Activated CD4-positive, alpha-beta T cell treated with anti-CD3 and anti-CD28 coated beads, Interleukin-2, amount 50 U/mL, for 48 hours (primary cell): ENCODE measurements around the gene TBCD.
A peak's percentile ranks its signal among the peaks of the same experiment; 100 is the strongest.
"Not testable (repeated sequence)": the region's sequence is repeated elsewhere in the genome, so short reads cannot be mapped to it uniquely, and the experiment has no call there.

Experiments used
- DNase-seq, 2 experiments: peaks; one replicate each; pipeline ENCODE4 v3.0.0-alpha.2; 2020

TBCD gene

GRCh38 chr17:82729479-82730260 lies 22.2 kb upstream of the TBCD start:
- DNase-seq = no peak

GRCh38 chr17:82732118-82732743 lies 19.6 kb upstream of the TBCD start:
- no peak for DNase-seq

GRCh38 chr17:82734987-82735866 lies 16.6 kb upstream of the TBCD start, which contains the start of gene FN3K:
Gene FN3K (plus strand): TSS chr17:82735615. CDS start chr17:82735637, 22 bp downstream.
- DNase-seq = peak; percentile 32 to 33

DNA sequence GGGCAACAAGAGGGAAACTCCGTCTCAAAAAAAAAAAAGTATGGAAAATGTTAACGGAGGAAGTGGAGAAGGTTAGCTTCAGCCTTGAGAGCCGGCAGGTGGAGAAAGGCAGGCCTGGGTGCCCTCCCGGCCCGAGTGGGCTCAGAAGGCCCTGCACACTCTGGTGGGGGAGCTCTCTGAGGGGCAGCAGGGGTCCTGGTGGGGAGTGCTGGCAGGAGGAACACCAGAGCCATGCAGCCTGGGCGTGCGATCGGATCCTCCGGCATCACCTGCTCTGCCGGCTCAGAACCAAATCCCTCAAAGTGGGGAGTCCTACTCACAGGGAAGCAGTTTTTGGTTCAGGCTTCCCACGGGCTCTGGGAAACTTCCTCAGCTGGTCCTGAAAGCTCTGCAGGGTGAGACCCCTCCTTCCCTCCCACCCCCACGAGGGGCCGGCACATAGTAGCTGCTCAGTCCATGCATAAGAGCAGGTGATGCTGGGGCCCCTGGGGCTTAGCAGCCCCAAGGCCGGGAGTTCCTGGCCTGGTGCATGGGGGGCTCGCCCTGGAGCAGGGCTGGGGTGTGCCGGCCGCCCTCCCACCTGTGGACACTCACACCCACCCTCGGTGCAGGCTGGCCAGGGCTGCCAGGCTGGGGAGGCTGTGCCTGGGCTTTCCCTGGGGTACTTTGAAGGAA lies 15.2 kb upstream of the TBCD start:
- DNase-seq = no peak

- no peak for DNase-seq
Measured at GRCh38 chr17:82737967-82738877, 13.6 kb upstream of the TBCD start.

DNA sequence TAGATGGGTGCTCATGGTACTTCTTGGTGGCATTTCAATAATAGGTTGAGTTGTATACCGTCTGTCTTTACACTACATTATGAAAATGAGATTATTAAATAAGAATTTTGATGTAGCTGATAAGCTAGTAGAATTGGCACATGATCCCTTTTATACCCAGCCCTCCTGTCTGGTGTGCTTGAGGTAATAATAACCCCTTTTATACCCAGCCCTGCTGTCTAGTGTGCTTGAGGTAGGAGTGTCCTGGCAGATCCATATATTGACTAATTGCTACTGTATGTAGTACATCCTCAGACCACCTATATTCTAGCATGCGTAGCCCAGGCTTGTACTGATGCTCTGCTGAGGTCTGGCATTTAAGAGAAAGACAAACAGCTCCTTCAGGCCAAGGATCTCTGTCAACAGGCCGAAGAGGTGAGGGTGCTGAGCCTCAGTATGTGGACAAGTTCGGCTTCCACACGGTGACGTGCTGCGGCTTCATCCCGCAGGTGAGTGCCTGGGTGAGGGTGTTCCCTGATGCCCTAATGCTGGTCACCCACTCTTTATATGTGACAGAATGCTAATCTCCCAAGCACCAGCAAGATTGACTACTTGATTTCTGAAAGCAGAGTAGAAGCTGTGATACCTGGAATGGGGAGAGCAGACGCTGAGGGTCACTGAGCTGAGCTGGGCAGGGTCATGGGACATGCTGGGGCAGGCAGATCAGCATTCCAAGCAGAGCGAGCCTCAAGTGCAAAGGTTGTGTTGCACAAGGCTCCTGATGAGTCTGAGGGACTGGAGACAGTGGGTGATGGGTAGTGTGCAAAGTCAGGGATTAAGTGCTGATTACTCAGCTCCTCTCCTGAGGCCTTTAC lies 10.7 kb upstream of the TBCD start:
- DNase-seq = no peak

- no peak for DNase-seq
Measured at GRCh38 chr17:82743344-82744219, 8.3 kb upstream of the TBCD start.

DNA sequence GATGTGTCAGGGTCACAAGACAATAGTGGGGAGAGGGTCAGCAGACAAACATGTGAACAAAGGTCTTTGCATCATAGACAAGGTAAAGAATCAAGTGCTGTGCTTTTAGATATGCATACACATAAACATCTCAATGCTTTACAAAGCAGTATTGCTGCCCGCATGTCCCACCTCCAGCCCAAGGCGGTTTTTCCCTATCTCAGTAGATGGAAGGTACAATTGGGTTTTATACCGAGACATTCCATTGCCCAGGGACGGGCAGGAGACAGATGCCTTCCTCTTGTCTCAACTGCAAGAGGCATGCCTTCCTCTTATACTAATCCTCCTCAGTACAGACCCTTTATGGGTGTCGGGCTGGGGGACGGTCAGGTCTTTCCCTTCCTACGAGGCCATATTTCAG lies 7.1 kb upstream of the TBCD start:
- DNase-seq = not testable (repeated sequence)

DNA sequence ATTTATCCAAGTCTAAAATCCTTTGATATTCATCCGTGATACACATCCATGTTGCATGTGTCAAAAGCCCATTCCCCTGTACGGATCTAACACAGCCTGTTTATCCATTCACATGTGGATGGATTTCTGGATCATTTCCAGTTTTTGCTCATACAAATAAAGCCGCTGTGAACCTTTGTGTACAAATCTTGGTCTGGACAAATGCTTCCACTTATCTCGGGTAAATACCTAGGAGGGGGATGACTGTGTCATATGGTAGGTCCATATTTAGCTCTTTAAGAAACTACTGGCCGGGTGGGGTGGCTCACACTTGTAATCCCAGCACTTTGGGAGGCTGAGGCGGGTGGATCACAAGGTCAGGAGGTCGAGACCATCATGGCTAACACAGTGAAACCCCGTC lies 6.3 kb upstream of the TBCD start:
- no peak for DNase-seq

DNA sequence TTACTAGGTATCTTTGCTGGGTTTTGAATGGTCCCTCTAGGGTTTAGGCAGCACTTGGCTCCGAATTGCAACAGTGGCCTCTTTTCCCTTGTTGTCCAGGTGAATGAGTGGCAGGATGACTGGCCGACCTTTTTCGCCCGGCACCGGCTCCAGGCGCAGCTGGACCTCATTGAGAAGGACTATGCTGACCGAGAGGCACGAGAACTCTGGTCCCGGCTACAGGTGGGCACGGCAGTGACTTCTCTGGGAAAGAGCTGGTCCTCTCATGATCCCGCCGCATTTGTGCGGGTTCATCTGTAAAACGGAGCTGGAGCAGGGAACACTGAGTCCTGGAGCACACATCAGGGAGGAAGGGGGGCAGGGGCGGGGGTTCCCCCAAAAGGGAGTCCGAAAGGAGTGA lies 3.1 kb upstream of the TBCD start:
- DNase-seq = no peak

- DNase-seq = no peak
Measured at GRCh38 chr17:82750241-82750908, 1.5 kb upstream of the TBCD start.

DNA sequence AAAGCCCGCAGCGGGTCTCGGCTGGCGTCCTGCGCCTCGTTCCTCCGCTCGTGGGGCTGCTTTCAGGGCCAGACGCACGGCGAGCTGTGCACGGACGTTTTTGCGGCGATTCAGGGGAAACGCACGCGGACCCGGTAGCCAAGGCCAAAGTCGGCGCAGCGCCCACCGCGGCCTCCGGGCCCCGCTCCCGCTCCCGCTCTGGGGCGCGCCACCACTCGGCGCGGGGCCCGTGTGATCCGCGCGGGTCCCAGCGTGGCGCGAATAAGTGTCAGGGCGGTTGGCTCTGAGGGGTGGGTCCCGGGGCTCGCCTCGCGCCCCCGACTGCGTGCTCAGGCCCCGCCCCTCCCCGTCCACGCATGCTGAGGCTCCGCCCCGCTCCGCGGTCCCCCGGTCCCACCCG lies 694 bp upstream of the TBCD start:
- no peak for DNase-seq

DNA sequence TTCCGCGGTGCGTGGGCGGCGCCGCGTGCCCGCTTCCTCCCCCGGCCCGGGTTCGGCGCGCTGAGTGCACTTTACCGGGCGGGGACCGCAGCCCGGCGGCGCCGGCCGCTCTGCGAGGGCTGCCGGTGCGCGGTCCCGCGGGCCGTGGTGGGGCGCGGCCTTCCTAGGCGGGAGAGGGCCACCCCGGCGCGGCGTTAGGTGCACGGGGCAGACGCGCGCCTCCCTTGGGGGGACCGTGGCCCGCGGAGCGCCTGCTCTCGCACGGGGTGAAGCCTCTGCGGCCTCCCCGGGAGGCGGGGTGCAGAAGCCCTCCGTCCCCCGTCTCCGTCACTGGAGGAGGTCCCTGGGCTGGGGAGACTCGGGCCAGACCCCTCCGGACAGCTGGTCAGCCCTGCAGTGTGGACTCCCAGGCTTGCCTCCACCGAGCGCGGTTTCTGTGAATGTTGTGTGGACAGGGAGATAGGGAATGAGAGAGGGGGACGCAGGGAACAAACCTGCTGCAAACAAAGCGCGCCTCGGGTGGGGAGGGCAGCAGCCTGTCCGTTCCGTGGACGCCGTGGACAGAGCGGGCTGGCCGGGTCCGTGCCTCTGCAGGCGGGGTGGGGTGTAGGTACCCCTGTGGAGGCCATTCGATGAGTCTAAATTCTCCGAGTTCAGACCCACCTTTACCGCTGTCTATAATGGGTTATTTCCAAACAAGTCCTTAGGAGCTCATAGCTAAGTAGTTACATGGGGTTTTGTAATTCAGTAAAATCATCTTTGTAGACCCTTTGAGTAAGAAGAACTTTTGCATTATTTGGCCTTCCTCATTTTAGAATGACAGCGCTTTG lies 721 bp downstream of the TBCD start:
- DNase-seq = no peak

- no peak for DNase-seq
Measured at GRCh38 chr17:82753201-82753464, 1.3 kb downstream of the TBCD start.

DNA sequence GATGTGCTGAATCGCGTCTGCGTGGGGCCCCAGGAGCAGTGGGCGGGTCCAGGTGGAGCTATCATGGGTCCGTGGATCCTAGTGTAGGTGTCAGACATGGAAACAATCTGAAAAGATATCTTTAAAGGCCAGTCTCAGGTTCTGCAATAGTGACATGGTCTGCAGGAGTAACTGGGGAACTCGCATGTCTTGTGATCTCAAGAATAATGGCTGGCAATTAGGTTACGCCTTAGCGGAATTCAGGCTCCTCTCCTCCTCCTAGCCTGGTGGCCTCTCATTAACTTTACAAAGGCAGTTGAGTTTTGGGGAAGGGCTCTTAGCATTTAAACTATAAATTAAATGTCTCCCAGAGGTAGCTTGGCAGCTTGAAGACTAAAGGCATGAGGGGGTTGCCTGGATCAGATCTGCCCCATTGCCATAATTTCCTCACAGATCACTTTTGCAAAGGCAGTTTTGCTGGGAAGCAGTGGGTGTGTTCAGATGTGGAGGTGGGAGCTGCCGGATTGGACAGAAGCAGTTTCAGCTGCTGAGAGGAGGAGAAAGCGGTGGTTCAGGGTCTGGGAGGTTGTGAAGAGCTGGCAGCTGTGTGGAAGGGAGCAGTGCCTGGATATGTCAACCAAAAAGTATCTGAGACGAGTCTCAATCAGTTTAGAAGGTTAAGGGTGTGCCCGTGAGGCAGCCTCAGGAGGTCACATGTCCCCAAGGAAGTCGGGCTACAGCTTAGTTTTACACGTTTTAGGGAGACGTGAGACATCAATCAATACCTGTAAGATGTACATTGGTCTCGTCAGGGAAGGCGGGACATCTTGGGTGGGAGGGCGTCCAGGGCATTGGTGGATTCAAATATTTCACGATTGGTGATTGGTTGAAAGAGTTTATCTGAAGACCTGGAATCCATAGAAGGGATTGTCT lies 2.7 kb downstream of the TBCD start:
- no peak for DNase-seq

GRCh38 chr17:82756166-82756565 lies 4.3 kb downstream of the TBCD start:
- no peak for DNase-seq

- DNase-seq = no peak
Measured at GRCh38 chr17:82765371-82765770, 13.5 kb downstream of the TBCD start.
